NCI-H2081 treated with DMSO at 0.1 percent for 48 hours (cell line): ENCODE results near the gene CLDND1.
"Not testable (repeated sequence)": the region's sequence is repeated elsewhere in the genome, so short reads cannot be mapped to it uniquely, and the experiment has no call there.

Experiments
- DNase-seq: peaks from one replicate; lab custom pipeline; 2025; lab: John Stamatoyannopoulos, UW

Gene CLDND1

DNA sequence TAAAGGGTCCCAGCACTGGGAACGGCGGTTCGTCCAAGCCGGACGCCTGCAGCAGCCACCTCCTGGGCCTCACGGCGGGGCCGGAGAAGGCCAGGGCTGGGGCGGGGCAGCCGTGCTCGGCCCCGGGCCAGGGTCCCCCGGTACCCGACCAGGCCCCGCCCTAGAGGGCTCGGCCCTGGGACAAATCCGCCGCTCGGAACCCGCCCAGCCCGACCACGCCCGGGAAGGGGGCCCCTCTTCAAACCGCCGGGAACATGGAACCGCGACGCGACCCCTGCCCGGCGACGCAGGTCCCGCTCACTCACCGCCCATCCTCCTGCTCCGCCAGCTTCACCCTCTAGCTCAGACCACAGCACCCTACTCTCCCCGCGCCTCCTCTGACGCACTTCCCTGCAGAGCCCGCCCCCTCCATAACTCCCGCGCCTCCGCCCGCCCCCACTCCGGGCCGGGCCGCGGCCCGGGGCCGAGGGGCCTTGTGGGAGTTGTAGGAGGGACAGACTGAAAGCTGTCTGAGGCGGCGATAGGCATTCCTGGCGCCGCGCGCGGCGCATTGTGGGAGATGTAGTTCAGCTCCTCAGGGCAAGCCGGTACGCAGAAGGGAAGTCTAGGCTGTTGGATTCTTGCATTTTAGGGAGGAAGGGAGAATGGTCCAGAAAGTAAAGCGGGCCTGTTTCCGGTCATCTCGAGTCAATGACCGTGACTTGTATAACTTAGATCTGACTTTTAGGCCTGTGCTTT lies at the start of gene CLDND1:
CLDND1 (minus strand) TSS at position 359 of the 738 bp plus-strand sequence. CDS start 1,478 bp downstream, outside the sequence.
- peak; percentile 76 for DNase-seq

DNA sequence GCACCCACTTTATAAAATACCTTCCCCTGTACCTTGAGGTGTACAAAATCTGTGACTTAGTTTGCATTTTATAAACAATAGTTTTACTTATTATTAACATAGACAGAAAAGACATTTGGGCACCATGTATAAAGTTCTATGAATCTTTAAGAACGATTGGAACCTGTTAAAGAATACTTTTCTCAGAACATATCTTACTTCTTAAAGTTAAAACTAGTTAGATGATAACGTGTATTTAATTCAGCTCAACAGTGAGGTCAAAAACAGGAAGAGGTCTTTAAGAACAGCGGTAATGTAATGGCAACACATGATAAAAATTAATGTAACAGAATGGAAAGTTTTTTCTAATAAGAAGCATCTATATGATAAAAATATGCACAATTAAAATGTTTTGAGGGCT lies 45.7 kb upstream of the CLDND1 start:
- DNase-seq, result no peak

DNA sequence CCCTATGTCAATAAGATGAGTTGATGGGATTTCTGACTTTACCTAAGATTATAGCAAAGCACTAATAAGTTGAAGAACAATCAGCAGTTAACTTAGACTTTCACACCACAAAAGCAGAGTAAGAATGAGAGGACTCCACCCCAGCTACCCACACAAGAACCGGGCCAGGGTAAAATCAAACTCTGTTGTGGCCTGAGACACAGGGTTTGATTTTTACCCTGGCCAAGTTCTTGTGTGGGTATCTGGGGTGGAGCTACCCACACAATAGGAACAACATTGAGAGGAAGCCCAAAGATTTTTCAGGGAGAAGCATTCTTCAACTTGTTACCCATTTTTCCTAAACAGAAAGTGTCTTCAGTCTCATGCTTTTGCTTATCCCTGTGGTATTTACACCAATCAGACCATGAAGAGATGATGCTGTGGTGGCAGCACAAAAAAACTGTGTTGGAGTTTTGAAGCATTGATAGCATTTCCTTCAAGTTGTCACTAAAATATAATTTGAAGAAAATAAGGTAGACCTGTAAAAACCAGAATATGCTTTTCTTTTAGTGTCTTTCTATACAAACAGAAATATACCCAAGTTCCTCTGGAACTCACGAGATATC lies 45.1 kb upstream of the CLDND1 start:
- DNase-seq, result no peak

DNA sequence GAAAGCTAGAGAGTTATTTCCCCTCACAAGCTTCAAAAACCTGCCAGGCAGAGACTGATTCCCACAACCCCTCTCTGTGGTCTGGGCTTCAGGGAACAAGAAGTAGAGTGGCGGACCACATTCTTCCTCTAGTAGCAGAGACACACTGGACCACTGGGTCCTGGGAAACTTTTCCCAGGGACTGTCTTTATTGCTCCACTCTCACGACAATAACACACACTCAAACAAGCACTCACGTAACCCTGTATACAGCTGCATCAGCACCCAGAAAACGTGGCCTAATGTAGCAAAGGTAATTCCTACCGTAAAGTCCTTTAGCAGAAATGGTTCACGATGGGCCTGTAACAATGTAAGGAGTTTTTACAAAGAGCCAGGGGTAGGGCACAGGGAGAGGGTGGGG lies 43.1 kb upstream of the CLDND1 start:
- no peak for DNase-seq

DNA sequence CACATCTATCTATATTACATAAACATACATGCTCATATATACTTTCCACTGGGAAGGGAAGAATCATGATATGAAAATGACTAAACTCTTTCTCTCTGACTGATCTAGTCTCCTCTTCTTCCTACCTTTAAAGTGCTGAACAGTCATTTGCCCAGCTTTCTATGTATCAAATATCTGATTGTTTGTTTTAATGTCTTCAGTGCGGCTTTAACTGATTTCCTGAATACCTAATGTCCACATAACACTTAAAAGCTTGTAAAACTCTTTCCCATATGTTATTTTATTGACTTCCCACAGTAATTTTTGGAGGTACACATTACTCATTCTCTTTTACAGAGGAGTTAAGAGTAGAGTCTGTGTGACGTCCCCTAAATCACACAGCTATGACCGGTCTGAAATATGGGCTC lies 42.5 kb upstream of the CLDND1 start:
- DNase-seq, result no peak

DNA sequence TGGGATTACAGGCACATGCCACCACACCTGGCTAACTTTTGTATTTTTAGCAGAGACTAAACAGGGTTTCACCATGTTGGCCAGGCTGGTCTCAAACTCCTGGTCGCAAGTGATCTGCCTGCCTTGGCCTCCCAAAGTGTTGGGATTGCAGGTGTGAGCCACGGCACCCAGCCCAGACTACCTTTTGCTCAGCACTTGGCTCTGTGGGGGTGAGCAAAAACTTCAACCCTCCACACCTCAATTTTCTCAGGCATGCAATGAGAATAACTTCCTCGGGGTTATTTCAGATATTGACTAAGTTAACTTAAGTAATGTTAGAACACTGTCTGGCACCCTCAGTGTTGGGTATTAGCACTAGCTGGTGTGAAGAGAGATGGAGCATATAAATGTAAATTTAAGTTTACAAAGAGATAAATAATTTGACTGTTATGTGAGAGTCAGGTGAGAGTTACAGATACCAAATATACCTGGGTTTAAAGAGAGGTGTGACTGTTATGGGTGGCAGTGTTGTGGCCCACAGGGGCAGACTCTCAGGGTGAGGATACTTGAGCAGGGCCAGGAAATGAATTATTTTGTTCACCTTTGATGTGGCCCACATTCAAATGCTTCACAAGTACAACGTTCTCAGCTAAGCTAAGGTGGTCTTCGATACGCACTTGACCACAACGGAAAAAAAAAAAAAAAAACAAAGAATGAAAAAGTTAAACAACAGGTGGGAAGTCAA lies 41.7 kb upstream of the CLDND1 start:
- DNase-seq, result no peak

DNA sequence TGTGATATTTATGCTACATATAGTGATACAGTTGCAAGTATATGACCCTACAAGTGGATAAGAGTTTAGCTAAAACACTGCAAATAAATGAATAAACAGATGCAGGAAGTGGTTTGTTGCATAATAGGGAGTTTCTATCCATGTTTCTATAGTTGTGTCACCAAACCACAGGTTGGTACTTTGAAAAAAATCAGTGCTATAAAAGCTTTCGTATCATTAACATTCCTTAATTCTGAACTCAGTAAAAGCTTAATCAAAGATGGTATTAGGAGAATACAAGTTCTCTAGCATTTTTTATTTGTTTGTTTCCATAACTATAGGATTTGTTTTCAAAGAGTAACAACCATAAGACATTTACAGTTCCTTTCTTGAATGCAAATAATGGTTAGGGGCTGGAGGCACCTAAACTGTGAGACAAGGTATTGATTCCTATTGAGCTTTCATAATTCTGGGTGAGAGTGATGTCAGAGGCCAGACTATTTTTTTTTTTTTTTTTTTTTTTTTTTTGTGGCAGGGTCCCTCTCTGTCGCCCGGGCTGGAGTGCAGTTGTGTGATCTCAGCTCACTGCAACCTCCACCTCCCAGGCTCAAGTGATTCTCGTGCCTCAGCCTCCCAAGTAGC lies 41.1 kb upstream of the CLDND1 start:
- no peak for DNase-seq

DNA sequence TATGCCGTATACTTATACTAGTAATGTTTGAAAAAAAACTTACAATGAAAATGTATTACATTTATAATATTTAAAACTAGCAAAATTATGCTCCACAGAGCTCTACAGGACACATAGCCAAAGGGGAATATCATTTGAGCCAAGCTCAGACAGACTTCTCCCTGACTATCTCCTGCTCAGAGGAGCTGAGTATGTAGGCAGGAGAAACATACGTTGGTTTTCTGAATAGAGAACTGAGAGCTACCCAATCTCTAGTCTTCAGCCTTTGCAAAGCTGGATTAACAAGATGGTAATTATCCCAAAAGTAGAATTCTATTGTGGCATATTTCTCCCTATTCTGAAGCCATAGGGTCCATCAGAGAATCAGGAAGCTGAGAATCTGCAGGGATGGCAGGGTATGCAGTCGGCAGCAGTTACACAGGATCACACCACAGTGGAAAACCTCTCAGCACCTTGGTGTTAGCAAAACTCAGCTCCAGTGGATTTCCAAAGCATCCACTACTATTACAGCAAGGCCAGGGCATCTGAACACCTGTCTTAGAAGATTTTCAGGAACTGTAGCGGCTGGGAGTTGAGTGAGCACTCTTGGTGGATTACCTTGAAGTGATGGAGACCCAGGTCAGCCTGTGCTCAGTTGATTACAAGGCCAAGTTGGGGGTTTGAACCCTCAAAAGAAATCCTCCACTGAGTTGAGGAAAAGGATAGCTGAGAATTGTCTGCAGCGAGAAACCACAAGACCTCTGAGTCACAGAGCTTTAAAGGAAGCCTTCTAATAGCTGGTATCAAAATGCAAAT lies 39.2 kb upstream of the CLDND1 start:
- DNase-seq, result no peak

DNA sequence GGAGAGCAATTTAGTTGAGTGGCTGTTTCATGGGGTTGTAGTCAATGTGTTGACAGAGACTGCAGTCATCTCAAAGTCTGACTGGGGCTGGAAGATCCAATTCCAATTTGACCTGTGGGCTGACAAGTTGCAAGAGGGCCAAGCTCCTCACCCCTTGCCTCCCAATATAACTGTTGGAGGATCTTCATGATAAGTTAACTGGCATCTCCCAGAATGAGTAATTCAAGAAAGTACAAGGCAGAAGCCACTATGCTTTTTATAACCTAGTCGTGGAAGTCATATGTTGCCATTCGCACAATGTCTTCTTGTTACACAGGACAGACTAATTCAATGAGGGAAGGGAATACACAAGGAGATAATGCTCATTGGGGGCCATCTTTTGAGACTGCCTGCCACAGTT lies 38.2 kb upstream of the CLDND1 start:
- no peak for DNase-seq

DNA sequence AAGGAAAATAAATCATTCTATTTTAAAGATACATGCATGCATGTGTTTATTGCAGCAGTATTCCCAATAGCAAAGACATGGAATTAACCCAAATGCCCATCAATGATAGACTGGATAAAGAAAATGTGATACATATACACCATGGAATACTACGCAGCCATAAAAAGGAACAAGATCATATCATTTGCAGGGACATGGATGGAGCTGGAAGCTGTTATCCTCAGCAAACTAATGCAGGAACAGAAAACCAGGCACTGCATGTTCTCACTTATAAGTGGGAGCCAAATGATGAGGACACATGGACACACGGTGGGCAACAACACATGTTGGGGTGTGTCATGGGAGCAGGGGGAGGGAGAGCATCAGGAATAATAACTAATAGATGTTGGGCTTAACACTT lies 37.1 kb upstream of the CLDND1 start:
- DNase-seq, result not testable (repeated sequence)

DNA sequence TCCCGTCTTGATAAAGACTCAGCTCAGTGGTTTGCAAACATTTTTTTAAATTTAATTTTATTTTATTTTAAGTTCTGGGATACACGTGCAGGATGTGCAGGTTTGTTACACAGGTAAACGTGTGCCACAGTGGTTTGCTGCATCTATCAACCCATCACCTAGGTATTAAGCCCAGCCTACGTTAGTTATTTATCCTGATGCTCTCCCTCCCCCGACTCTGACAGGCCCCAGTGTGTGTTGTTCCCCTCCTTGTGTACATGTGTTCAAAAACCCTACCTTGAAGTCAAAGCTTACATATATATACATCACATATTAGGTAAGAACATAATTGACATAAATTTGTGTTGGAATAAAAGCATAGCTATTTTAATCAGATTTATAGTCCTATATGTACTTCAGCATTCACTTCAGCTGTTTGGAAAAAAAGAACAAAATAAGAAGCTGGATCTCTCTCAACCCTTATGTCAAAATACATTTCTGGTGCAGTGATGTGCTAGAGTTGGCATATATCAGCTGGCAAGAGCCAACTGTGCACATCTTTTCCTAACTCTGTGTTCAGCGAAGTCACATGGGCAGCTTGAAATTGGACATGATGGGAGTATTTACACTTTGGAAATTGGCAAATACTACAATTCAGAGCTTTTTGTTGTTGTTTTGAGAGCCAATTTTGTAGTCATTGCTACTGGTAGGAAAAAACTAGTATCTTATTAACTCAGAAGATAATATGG lies 35.6 kb upstream of the CLDND1 start:
- no peak for DNase-seq

DNA sequence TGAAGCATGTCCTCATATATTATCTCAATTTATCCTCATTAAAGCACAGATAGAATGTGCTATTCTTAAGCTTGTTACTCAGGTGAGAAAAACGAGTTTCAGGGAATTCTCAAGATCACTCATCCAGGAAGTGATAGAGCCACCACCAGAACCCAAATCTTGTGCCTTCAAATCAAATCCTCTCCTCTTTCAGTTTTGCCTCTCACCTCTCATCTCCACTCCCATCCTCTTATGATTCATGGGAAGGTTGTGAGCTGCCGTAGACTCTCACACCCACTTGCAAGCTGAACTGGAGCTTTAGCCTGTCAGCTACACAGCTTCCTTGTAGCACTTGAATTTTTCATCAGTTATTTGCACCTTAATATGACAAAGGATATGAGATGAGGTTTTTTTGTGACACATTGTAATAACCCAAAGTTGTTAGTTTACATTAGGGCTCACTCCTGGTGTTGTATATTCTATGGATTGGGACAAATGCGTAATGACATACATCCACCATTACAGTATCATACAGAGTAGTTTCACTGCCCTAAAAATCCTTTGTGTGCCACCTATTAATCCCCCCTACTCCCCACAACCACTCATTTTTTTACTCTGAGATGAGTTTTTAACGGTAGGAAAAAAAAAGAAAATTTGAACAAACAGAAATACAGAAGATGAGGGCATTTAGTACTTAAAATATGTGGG lies 34.8 kb upstream of the CLDND1 start:
- no peak for DNase-seq

DNA sequence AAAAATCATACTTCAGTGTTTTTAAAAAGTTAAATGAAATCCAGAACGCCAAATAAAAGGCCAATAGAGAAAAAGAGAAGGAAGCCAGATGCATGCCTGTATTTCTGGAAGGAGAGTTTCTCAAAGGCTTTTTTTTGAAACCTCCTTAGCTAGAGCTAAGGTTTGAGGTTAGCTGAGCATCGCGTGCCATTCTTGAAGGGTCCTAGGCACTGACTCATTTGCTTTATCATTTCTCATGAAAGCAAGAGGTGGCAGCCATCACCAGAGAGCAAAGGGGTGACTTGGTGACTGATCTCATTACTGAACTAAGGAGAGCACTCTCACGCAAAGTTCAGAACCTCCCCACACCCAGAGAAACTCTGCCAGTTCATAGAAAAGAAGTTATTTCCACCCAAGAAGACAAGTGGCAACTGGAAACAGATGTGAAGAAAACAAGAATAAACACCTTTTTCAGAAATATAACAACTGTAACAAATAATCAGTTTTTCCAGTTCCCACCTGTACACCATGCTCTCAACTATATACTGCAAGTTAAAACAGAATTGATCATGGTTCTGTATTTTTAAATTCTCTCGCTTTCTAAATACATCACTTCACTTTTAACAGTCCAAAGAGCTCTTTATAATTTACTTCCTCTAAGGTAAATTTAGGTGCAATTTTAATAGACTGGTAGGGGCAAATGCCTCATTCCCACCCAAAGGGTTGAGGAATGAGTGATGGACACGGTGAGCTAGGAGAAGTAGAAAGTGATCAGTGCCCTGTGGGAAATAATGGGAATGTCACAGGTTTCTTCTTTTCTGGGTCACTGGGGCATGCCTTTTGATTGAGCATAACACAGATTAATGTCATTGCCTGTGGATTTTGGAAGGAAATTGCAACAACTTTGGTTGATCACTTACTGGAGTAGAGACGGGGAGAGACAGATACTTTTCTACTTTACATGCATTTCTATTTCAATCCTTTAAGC lies 33.7 kb upstream of the CLDND1 start:
- no peak for DNase-seq

DNA sequence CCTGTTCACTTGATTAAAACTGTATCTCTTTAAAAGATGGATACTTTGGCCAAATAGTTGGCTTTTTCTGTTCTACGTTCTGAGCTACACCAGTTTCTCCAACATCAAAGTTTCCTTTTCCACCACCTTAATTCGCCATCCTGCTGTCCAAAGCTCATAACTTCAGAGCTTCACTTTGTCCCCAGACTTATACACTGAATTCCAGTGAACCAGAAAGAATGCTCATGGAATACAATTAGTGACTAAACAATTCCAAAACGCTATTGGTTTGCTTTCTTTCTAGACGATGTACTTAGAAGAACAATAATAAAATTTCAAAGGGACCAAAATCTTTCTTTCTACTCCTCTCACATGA lies 32.3 kb upstream of the CLDND1 start:
- DNase-seq, result no peak

DNA sequence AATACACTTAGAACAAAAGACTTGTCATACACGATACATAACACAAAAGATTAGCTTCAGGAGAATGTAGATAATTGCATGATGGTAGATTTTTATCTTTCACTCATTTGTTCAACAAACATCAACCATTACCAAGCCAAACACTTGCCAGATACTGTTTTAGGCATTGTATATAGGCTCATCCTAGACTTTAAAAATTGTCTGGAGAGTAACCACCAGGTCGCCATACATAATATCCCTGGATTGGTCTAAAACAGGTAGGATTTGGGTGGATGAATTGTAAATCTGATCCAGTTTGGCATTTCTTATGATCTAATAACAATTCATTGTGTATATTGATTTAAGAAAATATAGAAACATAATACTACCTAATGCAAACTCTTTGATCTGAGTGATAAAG lies 31.9 kb upstream of the CLDND1 start:
- no peak for DNase-seq

DNA sequence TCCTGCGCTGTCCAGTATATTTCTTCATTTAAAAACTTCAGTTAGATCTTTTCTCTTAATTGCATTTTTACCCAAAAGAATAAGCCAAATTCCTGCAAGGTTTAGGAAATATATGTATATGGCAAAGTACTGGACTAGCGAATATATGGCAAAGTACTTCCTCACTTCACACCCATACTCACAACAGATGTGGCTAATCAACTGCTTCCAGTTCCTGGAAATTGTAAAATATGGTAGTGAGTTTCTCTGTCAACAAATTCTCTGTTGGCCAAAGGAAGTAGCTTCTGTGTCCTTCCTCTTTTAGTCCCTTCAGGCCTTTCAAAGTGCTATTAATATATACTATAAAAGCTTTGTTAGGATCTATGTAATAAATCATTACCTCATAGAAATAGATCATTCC lies 31.1 kb upstream of the CLDND1 start:
- DNase-seq, result no peak

DNA sequence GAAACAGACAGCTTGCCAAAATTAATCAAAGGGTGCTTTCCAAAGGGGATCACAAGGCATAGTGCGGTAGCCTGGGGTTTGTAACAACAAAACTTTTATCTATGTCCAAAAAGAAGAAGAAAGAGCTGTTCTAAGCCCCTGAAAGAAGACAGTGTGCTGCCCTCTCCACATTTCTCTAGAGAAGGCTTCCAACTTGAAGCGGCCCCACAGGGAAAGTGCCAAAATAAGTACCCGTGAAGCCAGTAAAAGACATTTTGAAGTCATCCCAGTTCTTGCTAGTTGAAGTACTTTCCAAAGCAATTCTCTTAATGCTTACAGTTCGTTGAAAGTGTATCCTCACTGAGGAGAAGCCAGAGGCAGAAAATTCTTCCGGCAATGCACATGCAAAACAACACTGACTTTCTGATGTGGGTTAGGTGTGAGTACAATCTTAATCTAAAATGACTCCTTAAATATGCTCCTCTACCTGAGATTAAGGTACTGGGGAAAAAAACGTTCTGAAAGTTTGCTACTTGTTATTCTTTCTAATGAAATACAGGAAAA lies 30.4 kb upstream of the CLDND1 start:
- no peak for DNase-seq

DNA sequence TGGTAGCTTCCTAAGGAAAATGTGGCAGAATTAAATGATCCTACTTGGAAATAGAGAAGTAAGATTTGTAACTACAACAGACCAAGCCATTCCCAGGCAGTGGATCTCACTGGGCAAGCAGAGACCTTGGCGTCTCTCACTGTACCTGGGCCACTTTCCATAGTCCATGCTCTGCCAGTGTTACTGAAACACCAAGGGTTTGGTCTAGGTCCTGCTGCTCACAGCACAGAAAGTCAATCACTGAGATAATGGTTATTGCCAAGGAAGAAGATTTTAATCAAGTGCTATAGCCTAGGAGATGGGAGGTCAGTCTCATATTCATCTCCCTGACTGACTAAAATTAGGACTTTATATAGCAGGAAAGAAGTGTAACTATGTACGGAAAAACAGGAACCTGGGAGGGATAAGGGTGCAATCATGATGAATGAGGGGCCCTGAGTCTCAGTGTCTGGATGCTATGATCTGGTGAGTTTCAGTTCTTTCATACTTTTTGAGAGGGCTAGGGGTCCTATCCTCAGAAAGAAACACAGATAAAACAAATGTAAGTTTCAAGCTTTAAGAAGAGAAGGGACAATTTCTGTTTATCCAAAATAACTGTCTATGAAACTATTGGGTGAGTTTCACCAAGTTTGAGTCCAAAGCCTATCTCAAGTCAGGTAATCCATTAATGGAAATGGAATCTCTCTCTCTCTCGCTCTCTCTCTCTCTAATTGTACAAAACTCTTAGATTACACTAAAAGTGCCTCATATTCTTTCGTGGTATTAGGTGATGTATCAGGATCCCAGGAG lies 29.7 kb upstream of the CLDND1 start:
- no peak for DNase-seq
